ENCODE results near the gene CCDC144A.
"Not testable (repeated sequence)": the region's sequence is repeated elsewhere in the genome, so short reads cannot be mapped to it uniquely, and the experiment has no call there.

Gene CCDC144A

GRCh38 chr17:16807620-16808019 lies 117.6 kb downstream of the CCDC144A start:
- in situ Hi-C loops (cut with HindIII; ENCODE audit: low pct_unique_long_range_greater_than_20kb, low sequenced_read_pairs); DNase-seq (ENCODE audit: low read depth in 1 of 2, low spot score in 1 of 2): not testable (repeated sequence)

- in situ Hi-C loops (cut with HindIII; ENCODE audit: low pct_unique_long_range_greater_than_20kb, low sequenced_read_pairs); DNase-seq (ENCODE audit: low read depth in 1 of 2, low spot score in 1 of 2): not testable (repeated sequence)
Observed at GRCh38 chr17:16810236-16810635, 120.2 kb downstream of the CCDC144A start.

- in situ Hi-C loops (cut with HindIII; ENCODE audit: low pct_unique_long_range_greater_than_20kb, low sequenced_read_pairs), result not testable (repeated sequence)
- DNase-seq (ENCODE audit: low read depth in 1 of 2, low spot score in 1 of 2), result peak in 1 of 2 experiments; percentile 84
Observed at GRCh38 chr17:16812126-16812525, 122.1 kb downstream of the CCDC144A start.

- in situ Hi-C loops (cut with HindIII; ENCODE audit: low pct_unique_long_range_greater_than_20kb, low sequenced_read_pairs), result no loop called here
Observed at GRCh38 chr17:16814439-16814838, 124.4 kb downstream of the CCDC144A start.

GRCh38 chr17:16817201-16817600 lies 127.2 kb downstream of the CCDC144A start:
- TF ChIP-seq JUND (IDR thresholded peaks at IDR 0.05; ENCODE audit: low read depth), result no peak
- no peak for DNase-seq (ENCODE audit: low read depth in 1 of 2, low spot score in 1 of 2)
- in situ Hi-C loops (cut with HindIII; ENCODE audit: low pct_unique_long_range_greater_than_20kb, low sequenced_read_pairs), result no loop called here

More at GRCh38 chr17:16814439-16814838, 124.4 kb downstream of the CCDC144A start:
- DNase-seq (ENCODE audit: low read depth in 1 of 2, low spot score in 1 of 2), result no peak
- TF ChIP-seq JUND (IDR thresholded peaks at IDR 0.05; ENCODE audit: low read depth), result no peak

GRCh38 chr17:16817940-16818339 lies 127.9 kb downstream of the CCDC144A start:
- in situ Hi-C loops (cut with HindIII; ENCODE audit: low pct_unique_long_range_greater_than_20kb, low sequenced_read_pairs), result not testable (repeated sequence)

GRCh38 chr17:16818340-16818739 lies 128.3 kb downstream of the CCDC144A start:
- in situ Hi-C loops (cut with HindIII; ENCODE audit: low pct_unique_long_range_greater_than_20kb, low sequenced_read_pairs), result no loop called here
- TF ChIP-seq JUND (IDR thresholded peaks at IDR 0.05; ENCODE audit: low read depth), result no peak
- no peak for DNase-seq (ENCODE audit: low read depth in 1 of 2, low spot score in 1 of 2)

More at GRCh38 chr17:16817940-16818339, 127.9 kb downstream of the CCDC144A start:
- DNase-seq (ENCODE audit: low read depth in 1 of 2, low spot score in 1 of 2), result not testable (repeated sequence)

GRCh38 chr17:16818821-16819683 lies 129.0 kb downstream of the CCDC144A start:
- DNase-seq (ENCODE audit: low read depth in 1 of 2, low spot score in 1 of 2), result peak in 1 of 2 experiments; percentile 37
- in situ Hi-C loops (cut with HindIII; ENCODE audit: low pct_unique_long_range_greater_than_20kb, low sequenced_read_pairs), result no loop called here
- TF ChIP-seq JUND (IDR thresholded peaks at IDR 0.05; ENCODE audit: low read depth), result no peak

GRCh38 chr17:16820161-16820877 lies 130.3 kb downstream of the CCDC144A start:
- in situ Hi-C loops (cut with HindIII; ENCODE audit: low pct_unique_long_range_greater_than_20kb, low sequenced_read_pairs), result no loop called here
- TF ChIP-seq JUND (IDR thresholded peaks at IDR 0.05; ENCODE audit: low read depth), result no peak
- DNase-seq (ENCODE audit: low read depth in 1 of 2, low spot score in 1 of 2), result no peak

GRCh38 chr17:16820979-16821543 lies 131.0 kb downstream of the CCDC144A start:
- no peak for DNase-seq (ENCODE audit: low read depth in 1 of 2, low spot score in 1 of 2)
- no peak for TF ChIP-seq JUND (IDR thresholded peaks at IDR 0.05; ENCODE audit: low read depth)
- in situ Hi-C loops (cut with HindIII; ENCODE audit: low pct_unique_long_range_greater_than_20kb, low sequenced_read_pairs), result no loop called here

GRCh38 chr17:16822133-16822532 lies 132.1 kb downstream of the CCDC144A start:
- in situ Hi-C loops (cut with HindIII; ENCODE audit: low pct_unique_long_range_greater_than_20kb, low sequenced_read_pairs); DNase-seq (ENCODE audit: low read depth in 1 of 2, low spot score in 1 of 2): not testable (repeated sequence)

- in situ Hi-C loops (cut with HindIII; ENCODE audit: low pct_unique_long_range_greater_than_20kb, low sequenced_read_pairs); DNase-seq (ENCODE audit: low read depth in 1 of 2, low spot score in 1 of 2): not testable (repeated sequence)
Observed at GRCh38 chr17:16823768-16824406, 133.8 kb downstream of the CCDC144A start.
